ENCODE results near the gene LRIF1.

DNA sequence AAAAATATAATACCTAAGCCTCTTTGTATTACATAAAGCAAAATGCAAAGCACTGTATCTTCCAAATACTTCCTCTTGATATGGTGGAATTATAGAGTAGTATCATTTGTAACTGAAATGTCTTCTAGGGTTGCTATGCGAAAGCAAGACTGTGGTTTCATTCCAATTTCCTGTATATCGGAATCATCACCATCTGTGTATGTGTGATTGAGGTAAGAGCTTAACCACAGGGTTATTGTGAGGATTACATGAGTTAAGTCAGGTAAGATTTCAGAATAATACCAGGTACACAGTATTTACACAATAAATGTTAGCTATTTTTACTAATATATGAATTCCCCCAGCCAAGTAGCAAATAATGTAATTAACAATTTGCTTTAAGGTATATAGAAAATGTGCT, 66.0 kb downstream of the LRIF1 start:
- TF ChIP-seq EZH2 (IDR thresholded peaks at IDR 0.05; ENCODE audit: low read length): no peak
- TF ChIP-seq, protein P1, sequence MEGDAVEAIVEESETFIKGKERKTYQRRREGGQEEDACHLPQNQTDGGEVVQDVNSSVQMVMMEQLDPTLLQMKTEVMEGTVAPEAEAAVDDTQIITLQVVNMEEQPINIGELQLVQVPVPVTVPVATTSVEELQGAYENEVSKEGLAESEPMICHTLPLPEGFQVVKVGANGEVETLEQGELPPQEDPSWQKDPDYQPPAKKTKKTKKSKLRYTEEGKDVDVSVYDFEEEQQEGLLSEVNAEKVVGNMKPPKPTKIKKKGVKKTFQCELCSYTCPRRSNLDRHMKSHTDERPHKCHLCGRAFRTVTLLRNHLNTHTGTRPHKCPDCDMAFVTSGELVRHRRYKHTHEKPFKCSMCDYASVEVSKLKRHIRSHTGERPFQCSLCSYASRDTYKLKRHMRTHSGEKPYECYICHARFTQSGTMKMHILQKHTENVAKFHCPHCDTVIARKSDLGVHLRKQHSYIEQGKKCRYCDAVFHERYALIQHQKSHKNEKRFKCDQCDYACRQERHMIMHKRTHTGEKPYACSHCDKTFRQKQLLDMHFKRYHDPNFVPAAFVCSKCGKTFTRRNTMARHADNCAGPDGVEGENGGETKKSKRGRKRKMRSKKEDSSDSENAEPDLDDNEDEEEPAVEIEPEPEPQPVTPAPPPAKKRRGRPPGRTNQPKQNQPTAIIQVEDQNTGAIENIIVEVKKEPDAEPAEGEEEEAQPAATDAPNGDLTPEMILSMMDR (optimal IDR thresholded peaks at IDR 0.05 in 1 of 3, IDR thresholded peaks at IDR 0.05 in 1 of 3, conservative IDR thresholded peaks at IDR 0.05 in 1 of 3; ENCODE audit: extremely low read depth in 1 of 3, insufficient read depth in 2 of 3, low read length in 3 of 3): no peak
